ENCODE measurements around the gene PDE4D.

Gene PDE4D

GRCh38 chr5:59446356-59446755, 447.2 kb downstream of the PDE4D start:
- no peak for TF ChIP-seq FOXP2 (optimal IDR thresholded peaks at IDR 0.05; ENCODE audit: borderline replicate concordance, extremely low read depth, extremely low read length, insufficient read depth)
- no peak for TF ChIP-seq TAF1 (IDR thresholded peaks at IDR 0.05; ENCODE audit: borderline replicate concordance, insufficient read depth, low read length)
- TF ChIP-seq REST (IDR thresholded peaks at IDR 0.05; ENCODE audit: insufficient read depth in 1 of 2, low read depth in 2 of 2, low read length in 2 of 2), result no peak
- TF ChIP-seq POLR2AphosphoS5 (IDR thresholded peaks at IDR 0.05; ENCODE audit: low read depth, low read length), result no peak
- TF ChIP-seq SIN3A (IDR thresholded peaks at IDR 0.05; ENCODE audit: borderline replicate concordance, insufficient read depth, low read length), result no peak

- no peak for TF ChIP-seq FOXP2 (optimal IDR thresholded peaks at IDR 0.05; ENCODE audit: borderline replicate concordance, extremely low read depth, extremely low read length, insufficient read depth)
- no peak for TF ChIP-seq SIN3A (IDR thresholded peaks at IDR 0.05; ENCODE audit: borderline replicate concordance, insufficient read depth, low read length)
- TF ChIP-seq REST (IDR thresholded peaks at IDR 0.05; ENCODE audit: insufficient read depth in 1 of 2, low read depth in 2 of 2, low read length in 2 of 2), result no peak
- TF ChIP-seq TAF1 (IDR thresholded peaks at IDR 0.05; ENCODE audit: borderline replicate concordance, insufficient read depth, low read length), result no peak
- TF ChIP-seq POLR2AphosphoS5 (IDR thresholded peaks at IDR 0.05; ENCODE audit: low read depth, low read length), result no peak
These were observed 447.8 kb downstream of the PDE4D start for GRCh38 chr5:59445741-59446140.

GRCh38 chr5:59439303-59439702, 454.2 kb downstream of the PDE4D start:
- no peak for TF ChIP-seq REST (IDR thresholded peaks at IDR 0.05; ENCODE audit: insufficient read depth in 1 of 2, low read depth in 2 of 2, low read length in 2 of 2)
- no peak for TF ChIP-seq FOXP2 (optimal IDR thresholded peaks at IDR 0.05; ENCODE audit: borderline replicate concordance, extremely low read depth, extremely low read length, insufficient read depth)
- TF ChIP-seq SIN3A (IDR thresholded peaks at IDR 0.05; ENCODE audit: borderline replicate concordance, insufficient read depth, low read length), result no peak
- TF ChIP-seq POLR2AphosphoS5 (IDR thresholded peaks at IDR 0.05; ENCODE audit: low read depth, low read length), result no peak
- TF ChIP-seq TAF1 (IDR thresholded peaks at IDR 0.05; ENCODE audit: borderline replicate concordance, insufficient read depth, low read length), result no peak

GRCh38 chr5:59437176-59437575, 456.4 kb downstream of the PDE4D start:
- TF ChIP-seq POLR2AphosphoS5 (IDR thresholded peaks at IDR 0.05; ENCODE audit: low read depth, low read length), result no peak
- TF ChIP-seq TAF1 (IDR thresholded peaks at IDR 0.05; ENCODE audit: borderline replicate concordance, insufficient read depth, low read length), result no peak
- no peak for TF ChIP-seq REST (IDR thresholded peaks at IDR 0.05; ENCODE audit: insufficient read depth in 1 of 2, low read depth in 2 of 2, low read length in 2 of 2)
- no peak for TF ChIP-seq SIN3A (IDR thresholded peaks at IDR 0.05; ENCODE audit: borderline replicate concordance, insufficient read depth, low read length)
- no peak for TF ChIP-seq FOXP2 (optimal IDR thresholded peaks at IDR 0.05; ENCODE audit: borderline replicate concordance, extremely low read depth, extremely low read length, insufficient read depth)
